Testis (tissue), 2 donors: ENCODE results near the gene UBR3.
"Not testable (repeated sequence)": the region's sequence is repeated elsewhere in the genome, so short reads cannot be mapped to it uniquely, and the experiment has no call there.

Experiments used
- POLR2A ChIP-seq: fragments of 450-650 bp; IDR thresholded peaks from one replicate; pipeline ENCODE4 v1.6.1; 2017; ENCODE audit warnings: antibody characterized with exemption, mild to moderate bottlenecking, moderate library complexity
- TF ChIP-seq, protein P1 (sequence below), 3 experiments: fragments of 450-650 bp in 2 of 3; fragments of 200-600 bp in 1 of 3; sonication (generic) in 1 of 3; IDR thresholded peaks; one replicate each; pipeline ENCODE4 v1.5.1; 2016 to 2019; ENCODE audit warnings: antibody characterized with exemption in 3 of 3, mild to moderate bottlenecking in 2 of 3, moderate library complexity in 1 of 3

DNA sequence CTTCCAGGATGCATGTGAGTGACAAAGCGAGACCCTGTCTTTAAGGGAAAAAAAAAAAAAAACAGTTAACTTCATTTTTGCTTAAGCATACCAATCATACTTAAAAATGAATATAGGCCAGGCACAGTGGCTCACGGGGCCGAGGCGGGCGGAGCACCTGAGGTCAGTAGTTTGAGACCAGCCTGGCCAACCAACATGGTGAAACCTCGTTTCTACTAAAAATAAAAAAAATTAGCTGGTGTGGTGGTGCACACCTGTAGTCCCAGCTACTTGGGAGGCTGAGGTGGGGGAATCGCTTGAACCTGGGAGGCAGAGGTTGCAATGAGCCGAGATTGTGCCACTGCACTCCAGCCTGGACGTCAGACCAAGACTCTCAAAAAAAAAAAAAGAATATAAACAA is 44.1 kb downstream of the UBR3 start:
- TF ChIP-seq POLR2A = not testable (repeated sequence)
- TF ChIP-seq, protein P1, sequence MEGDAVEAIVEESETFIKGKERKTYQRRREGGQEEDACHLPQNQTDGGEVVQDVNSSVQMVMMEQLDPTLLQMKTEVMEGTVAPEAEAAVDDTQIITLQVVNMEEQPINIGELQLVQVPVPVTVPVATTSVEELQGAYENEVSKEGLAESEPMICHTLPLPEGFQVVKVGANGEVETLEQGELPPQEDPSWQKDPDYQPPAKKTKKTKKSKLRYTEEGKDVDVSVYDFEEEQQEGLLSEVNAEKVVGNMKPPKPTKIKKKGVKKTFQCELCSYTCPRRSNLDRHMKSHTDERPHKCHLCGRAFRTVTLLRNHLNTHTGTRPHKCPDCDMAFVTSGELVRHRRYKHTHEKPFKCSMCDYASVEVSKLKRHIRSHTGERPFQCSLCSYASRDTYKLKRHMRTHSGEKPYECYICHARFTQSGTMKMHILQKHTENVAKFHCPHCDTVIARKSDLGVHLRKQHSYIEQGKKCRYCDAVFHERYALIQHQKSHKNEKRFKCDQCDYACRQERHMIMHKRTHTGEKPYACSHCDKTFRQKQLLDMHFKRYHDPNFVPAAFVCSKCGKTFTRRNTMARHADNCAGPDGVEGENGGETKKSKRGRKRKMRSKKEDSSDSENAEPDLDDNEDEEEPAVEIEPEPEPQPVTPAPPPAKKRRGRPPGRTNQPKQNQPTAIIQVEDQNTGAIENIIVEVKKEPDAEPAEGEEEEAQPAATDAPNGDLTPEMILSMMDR (IDR thresholded peaks at IDR 0.05) = not testable (repeated sequence)
